Calu3 (cell line): ENCODE measurements around the gene CTTNBP2NL. TPM values are rescaled to one million over a fixed set of nuclear protein-coding genes. Genes with fewer than 3 reads are reported as not detected.

Source experiments
- BruUV-seq: library from RNA; stranded (reverse); fragments of 400-500 nt; replicated peaks from 2 replicates; lab custom pipeline; 2021; lab: Mats Ljungman, UMichigan
- CTCF ChIA-PET: fragments of 300-600 bp; sonication (Branson Sonifier 250); formaldehyde crosslinking; loops from one replicate; lab custom pipeline; 2022; ENCODE audit warnings: antibody characterized with exemption; lab: Charles Lee
- DNase-seq: peaks from one replicate; pipeline ENCODE4 v3.0.0; 2022
- H3K27ac Mint-ChIP-seq: one replicate; pipeline ENCODE4 v1.8.0; 2022; ENCODE audit warnings: mixed read lengths; ENCODE audit not compliant: unreplicated experiment
- H3K27me3 Mint-ChIP-seq: one replicate; pipeline ENCODE4 v1.8.0; 2022; ENCODE audit warnings: mixed read lengths; ENCODE audit not compliant: unreplicated experiment
- H3K36me3 Mint-ChIP-seq: one replicate; pipeline ENCODE4 v1.8.0; 2022; ENCODE audit warnings: mild to moderate bottlenecking, moderate library complexity, mixed read lengths; ENCODE audit not compliant: insufficient read depth, unreplicated experiment
- H3K4me1 Mint-ChIP-seq: one replicate; pipeline ENCODE4 v1.8.0; 2022; ENCODE audit warnings: mild to moderate bottlenecking, low read depth, mixed read lengths; ENCODE audit not compliant: unreplicated experiment
- H3K4me3 Mint-ChIP-seq: one replicate; pipeline ENCODE4 v1.8.0; 2022; ENCODE audit warnings: mild to moderate bottlenecking, low read depth, moderate library complexity, mixed read lengths; ENCODE audit not compliant: unreplicated experiment
- H3K9me3 Mint-ChIP-seq: one replicate; pipeline ENCODE4 v1.8.0; 2022; ENCODE audit warnings: low read depth, mixed read lengths; ENCODE audit not compliant: unreplicated experiment
- CTCF ChIP-seq: fragments of 200-600 bp; IDR thresholded peaks from one replicate; pipeline ENCODE4 v1.8.0; 2022; ENCODE audit warnings: antibody characterized with exemption; ENCODE audit not compliant: unreplicated experiment
- intact Hi-C: fragments of 100-400 bp; cut with micrococcal nuclease; formaldehyde crosslinking; loops from one replicate; pipeline ENCODE4 v1.10.0; 2022; ENCODE audit not compliant: unreplicated experiment
- total RNA-seq: library from RNA; stranded (reverse); gene quantifications from 2 replicates; pipeline ENCODE4 v1.2.3, GENCODE V29; 2022

Gene CTTNBP2NL
- total RNA-seq, 1 experiment from 2014 or later = 48.9 TPM

GRCh38 chr1:112363636-112364035, 32.4 kb upstream of the CTTNBP2NL start:
- BruUV-seq = no TSS peak
- intact Hi-C loops = no loop called here

DNA sequence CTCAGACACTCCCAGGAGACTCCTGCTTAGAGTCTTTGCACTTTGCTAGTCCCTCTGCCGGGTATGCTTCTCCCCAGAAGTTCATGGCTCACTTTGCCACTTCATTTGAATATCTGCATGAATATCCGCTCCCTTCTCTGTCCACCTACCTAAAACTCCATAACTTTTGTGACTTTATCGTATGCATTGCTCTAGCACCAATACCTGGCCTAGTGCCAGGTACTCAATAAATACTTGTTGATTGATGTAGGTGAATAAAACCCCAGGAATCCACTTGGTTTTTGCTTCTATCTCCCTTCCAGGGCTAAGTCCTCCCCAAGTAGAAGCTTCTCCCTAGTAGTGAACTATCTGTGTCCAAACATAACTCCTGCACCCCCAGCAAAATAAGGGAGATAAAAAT, 27.8 kb upstream of the CTTNBP2NL start:
- intact Hi-C loops = no loop called here
- CTCF ChIA-PET = no interaction called here
- no peaks in the 10 kb centered on the region for H3K9me3 Mint-ChIP-seq
- H3K27ac Mint-ChIP-seq = no peak overlapping the region
- no peak for DNase-seq
- TF ChIP-seq CTCF = no peak
- BruUV-seq = no TSS peak
- H3K27me3 Mint-ChIP-seq = peaks cover 46% of the 10 kb centered on the region
- no peaks in the 10 kb centered on the region for H3K36me3 Mint-ChIP-seq
- H3K4me1 Mint-ChIP-seq = no peaks in the 10 kb centered on the region
- no peak overlapping the region for H3K4me3 Mint-ChIP-seq

More at GRCh38 chr1:112363636-112364035, 32.4 kb upstream of the CTTNBP2NL start:
- Mint-ChIP-seq H3K27ac (no peak overlapping the region), H3K36me3 (no peaks in the 10 kb centered on the region), H3K9me3 (no peaks in the 10 kb centered on the region), H3K27me3 (peaks cover 26% of the 10 kb centered on the region), H3K4me1 (peaks cover 16% of the 10 kb centered on the region), H3K4me3 (no peak overlapping the region)
- CTCF ChIA-PET = no interaction called here
- DNase-seq = no peak
- TF ChIP-seq CTCF = no peak

DNA sequence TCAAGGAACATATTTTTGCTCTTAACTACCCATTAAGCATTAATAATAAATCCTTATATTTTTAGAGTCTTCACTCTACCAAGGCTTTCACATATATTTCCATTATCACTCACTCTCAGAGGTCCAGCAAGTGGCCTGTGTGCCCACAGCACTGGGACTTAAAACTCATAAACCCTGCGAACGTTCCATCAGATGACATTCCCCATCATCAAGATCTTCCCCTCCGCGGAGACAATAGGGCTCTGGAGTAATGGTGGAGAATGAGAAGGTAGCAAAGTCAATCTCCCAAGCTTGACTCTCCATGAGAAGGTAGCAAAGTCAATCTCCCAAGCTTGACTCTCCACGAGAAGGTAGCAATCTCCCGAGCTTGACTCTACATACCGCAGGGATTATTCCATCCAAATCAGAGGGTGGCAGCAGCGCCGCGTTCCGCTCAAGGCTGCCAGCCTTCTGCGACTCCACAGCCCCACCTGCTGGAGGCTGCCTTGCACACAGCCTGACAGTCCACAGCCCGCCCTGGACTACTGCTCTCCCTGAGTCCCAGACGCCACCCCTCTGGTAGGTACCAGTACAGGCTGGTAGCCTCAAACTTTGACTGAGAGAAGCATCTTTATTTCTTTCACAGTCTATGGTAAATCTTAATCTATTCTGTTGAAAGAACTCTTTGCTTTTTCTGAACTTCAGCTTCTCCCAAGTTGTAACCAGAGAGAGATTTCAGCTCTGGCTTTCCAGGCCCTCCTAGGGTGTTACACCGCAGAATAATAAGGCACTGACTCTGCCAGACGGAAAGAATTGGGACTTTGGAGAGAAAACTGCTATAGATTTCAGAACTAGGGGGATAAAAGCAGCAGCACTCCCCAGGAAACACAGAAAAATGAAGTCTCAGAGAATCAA, 26.4 kb upstream of the CTTNBP2NL start:
- Mint-ChIP-seq H3K36me3 (no peaks in the 10 kb centered on the region), H3K4me1 (no peaks in the 10 kb centered on the region), H3K4me3 (no peak overlapping the region), H3K27ac (no peak overlapping the region), H3K27me3 (peaks cover 46% of the 10 kb centered on the region), H3K9me3 (no peaks in the 10 kb centered on the region)
- intact Hi-C loops = no loop called here
- CTCF ChIA-PET = interaction anchor here (0.6 to 0.8 kb wide), 2 partner anchors 10 to 21 kb away, joined by 6 to 7 read pairs; no protein-coding TSS in a partner anchor
- TF ChIP-seq CTCF = peak; percentile 86
- DNase-seq = peak; percentile 90
- BruUV-seq = no TSS peak

- H3K4me1 Mint-ChIP-seq = no peaks in the 10 kb centered on the region
- no peak overlapping the region for H3K27ac Mint-ChIP-seq
- BruUV-seq = no TSS peak
- TF ChIP-seq CTCF = no peak
- intact Hi-C loops = no loop called here
- DNase-seq = no peak
- H3K27me3 Mint-ChIP-seq = peaks cover 46% of the 10 kb centered on the region
- no peaks in the 10 kb centered on the region for H3K9me3 Mint-ChIP-seq
- CTCF ChIA-PET = no interaction called here
- H3K36me3 Mint-ChIP-seq = no peaks in the 10 kb centered on the region
- no peak overlapping the region for H3K4me3 Mint-ChIP-seq
These were observed 25.0 kb upstream of the CTTNBP2NL start for GRCh38 chr1:112370996-112371395.
